Nephron progenitor cell (in vitro differentiated cells): Measurements from ENCODE around the gene CAPS.
A peak's percentile ranks its signal among the peaks of the same experiment; 100 is the strongest.

Source experiments
- DNase-seq: peaks from one replicate; pipeline ENCODE4 v3.0.0; 2021
- H3K27ac Mint-ChIP-seq: 2 replicates; pipeline ENCODE4 v1.8.0; 2021; ENCODE audit warnings: mild to moderate bottlenecking, moderate library complexity, mixed read lengths
- H3K27me3 Mint-ChIP-seq: 2 replicates; pipeline ENCODE4 v1.8.0; 2021; ENCODE audit warnings: mild to moderate bottlenecking, low read depth, mixed read lengths; ENCODE audit not compliant: poor library complexity
- H3K36me3 Mint-ChIP-seq: 2 replicates; pipeline ENCODE4 v1.8.0; 2021; ENCODE audit warnings: low read depth, mixed read lengths
- H3K4me1 Mint-ChIP-seq: 2 replicates; pipeline ENCODE4 v1.8.0; 2021; ENCODE audit warnings: mixed read lengths
- H3K4me3 Mint-ChIP-seq: 2 replicates; pipeline ENCODE4 v1.8.0; 2021; ENCODE audit warnings: mild to moderate bottlenecking, moderate library complexity, mixed read lengths
- H3K9me3 Mint-ChIP-seq: 2 replicates; pipeline ENCODE4 v1.8.0; 2021; ENCODE audit warnings: mild to moderate bottlenecking, moderate library complexity, mixed read lengths
- TF ChIP-seq, protein P1 (sequence below): fragments of 200-600 bp; sonication (generic); IDR thresholded peaks from 2 replicates; pipeline ENCODE4 v1.5.0; 2021; ENCODE audit warnings: antibody characterized with exemption

Gene CAPS

DNA sequence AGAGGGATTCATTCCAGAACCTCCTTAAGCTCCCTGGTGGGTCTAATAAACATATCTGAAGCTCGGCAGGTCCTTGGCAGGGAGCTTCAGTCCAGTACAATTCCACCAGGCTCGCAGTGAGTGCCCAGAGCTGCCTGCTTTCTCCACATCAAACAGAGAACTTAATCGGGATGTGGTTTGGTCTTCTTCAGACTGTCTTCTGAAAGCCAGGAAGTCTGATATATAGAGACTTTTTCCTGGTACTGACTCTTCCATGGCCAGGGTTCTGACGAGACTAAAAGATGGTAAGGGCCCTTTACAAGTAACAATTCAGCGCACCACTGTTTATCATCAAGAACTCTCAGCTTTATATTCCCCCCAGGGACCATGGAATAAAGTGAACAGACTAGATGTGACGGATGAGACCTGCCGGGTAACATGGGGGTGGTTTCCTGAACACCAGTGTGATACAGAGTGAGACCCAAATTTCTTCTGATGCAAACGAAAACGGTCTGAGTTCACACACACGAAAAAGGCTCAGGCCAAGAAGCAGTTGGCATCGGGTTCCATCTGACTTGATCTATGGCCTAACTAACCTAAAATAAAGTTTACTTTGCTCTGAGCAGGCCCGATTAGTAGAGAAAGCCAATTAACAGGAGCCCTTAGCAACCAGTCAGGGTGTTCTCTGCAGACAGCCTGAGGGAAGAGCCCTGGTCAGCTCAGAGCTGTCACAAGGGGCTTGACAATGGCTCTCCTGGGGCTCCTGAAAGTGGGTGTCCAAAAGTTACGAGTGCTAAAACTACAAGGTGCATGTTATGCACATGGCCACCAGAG is 34.9 kb downstream of the CAPS start:
- peaks cover 16% of the 10 kb centered on the region for H3K36me3 Mint-ChIP-seq
- H3K27me3 Mint-ChIP-seq: no peaks in the 10 kb centered on the region
- peak overlapping the region; percentile 54 for H3K4me3 Mint-ChIP-seq
- no peak for DNase-seq
- H3K4me1 Mint-ChIP-seq: peaks cover 96% of the 10 kb centered on the region
- TF ChIP-seq, protein P1, sequence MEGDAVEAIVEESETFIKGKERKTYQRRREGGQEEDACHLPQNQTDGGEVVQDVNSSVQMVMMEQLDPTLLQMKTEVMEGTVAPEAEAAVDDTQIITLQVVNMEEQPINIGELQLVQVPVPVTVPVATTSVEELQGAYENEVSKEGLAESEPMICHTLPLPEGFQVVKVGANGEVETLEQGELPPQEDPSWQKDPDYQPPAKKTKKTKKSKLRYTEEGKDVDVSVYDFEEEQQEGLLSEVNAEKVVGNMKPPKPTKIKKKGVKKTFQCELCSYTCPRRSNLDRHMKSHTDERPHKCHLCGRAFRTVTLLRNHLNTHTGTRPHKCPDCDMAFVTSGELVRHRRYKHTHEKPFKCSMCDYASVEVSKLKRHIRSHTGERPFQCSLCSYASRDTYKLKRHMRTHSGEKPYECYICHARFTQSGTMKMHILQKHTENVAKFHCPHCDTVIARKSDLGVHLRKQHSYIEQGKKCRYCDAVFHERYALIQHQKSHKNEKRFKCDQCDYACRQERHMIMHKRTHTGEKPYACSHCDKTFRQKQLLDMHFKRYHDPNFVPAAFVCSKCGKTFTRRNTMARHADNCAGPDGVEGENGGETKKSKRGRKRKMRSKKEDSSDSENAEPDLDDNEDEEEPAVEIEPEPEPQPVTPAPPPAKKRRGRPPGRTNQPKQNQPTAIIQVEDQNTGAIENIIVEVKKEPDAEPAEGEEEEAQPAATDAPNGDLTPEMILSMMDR: no peak
- no peaks in the 10 kb centered on the region for H3K9me3 Mint-ChIP-seq
- H3K27ac Mint-ChIP-seq: peak overlapping the region; percentile 99

DNA sequence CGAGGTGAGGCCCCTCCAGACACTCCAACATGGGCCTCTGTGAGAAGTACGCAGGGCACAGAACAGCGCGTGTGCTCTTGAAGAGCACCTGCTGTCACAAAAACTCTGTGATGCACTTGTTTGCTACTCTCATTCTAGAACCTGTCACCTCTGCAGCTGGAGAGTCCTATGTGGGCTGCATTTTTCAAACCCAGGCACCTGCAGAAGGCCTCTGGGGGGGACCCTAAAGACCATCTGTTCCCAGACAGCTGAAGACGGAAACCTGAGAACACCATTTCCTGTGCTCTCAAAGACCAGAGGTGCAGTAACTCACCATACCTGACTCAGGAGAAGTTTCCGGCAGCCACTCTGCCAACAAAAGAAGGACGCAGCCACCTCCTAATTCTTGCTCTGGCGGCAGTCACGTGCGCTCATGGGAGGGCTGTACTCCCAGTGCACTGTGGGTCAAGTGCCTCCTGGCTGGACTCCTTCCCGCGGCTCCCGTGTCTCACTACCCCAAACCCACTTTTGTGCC is 35.8 kb downstream of the CAPS start:
- H3K36me3 Mint-ChIP-seq: peaks cover 16% of the 10 kb centered on the region
- H3K4me3 Mint-ChIP-seq: peak overlapping the region; percentile 70
- no peak for DNase-seq
- peak overlapping the region; percentile 99 for H3K27ac Mint-ChIP-seq
- no peaks in the 10 kb centered on the region for H3K9me3 Mint-ChIP-seq
- TF ChIP-seq, protein P1: no peak
- peaks cover 96% of the 10 kb centered on the region for H3K4me1 Mint-ChIP-seq
- H3K27me3 Mint-ChIP-seq: no peaks in the 10 kb centered on the region

DNA sequence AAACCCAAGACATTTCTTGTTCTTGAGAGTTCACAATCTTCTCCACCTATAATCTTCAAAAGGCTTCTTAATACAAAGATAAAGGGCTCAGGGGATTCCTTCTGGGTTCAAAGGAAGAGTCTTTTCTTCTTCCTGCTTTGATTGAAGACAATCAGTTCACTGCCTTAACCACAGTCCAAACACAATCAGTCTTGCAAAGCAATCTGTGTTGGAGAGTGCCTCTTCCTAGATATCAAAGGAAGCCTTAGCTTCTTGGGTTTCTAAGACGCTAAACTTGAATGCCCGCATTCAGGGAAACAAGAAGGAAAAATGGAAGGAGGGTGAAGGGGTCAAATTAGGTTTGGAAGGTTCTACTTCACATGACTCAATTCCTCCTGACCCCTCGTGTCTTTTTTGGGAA is 36.7 kb downstream of the CAPS start:
- DNase-seq: no peak
- TF ChIP-seq, protein P1: no peak
- H3K4me3 Mint-ChIP-seq: peak overlapping the region; percentile 70
- H3K27me3 Mint-ChIP-seq: no peaks in the 10 kb centered on the region
- peak overlapping the region; percentile 99 for H3K27ac Mint-ChIP-seq
- H3K4me1 Mint-ChIP-seq: peaks cover 96% of the 10 kb centered on the region
- peaks cover 11% of the 10 kb centered on the region for H3K36me3 Mint-ChIP-seq
- no peaks in the 10 kb centered on the region for H3K9me3 Mint-ChIP-seq

DNA sequence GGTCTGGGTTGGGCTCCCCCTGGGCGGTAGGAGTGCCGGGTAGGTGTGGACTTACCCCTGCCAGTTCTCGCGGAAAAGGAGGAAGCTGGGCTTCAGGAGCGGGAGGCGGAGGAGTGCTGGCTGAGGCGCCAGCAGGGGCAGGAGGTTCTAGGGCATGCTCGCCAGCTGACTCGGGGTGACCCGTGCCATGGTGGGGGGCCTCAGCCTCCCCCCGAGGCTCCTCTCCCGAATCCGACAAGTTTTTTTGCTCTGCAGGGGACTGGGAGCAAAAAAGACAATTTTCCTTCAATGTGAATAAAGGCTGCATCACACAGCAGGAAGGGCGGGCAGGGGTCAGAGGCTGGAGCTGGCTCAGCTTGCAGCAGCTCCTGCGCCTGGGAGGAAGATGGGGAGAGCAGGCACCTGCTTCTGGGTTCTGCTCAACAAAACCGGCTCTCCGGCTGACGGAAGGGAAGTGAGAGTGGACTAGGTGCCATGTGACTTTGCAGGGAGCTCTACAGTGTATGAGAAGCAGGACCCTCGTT is 37.3 kb downstream of the CAPS start:
- TF ChIP-seq, protein P1: no peak
- no peak for DNase-seq
- Mint-ChIP-seq H3K9me3 (no peaks in the 10 kb centered on the region), H3K4me3 (peak overlapping the region; percentile 70), H3K27ac (peak overlapping the region; percentile 99), H3K36me3 (peaks cover 7% of the 10 kb centered on the region), H3K4me1 (peaks cover 96% of the 10 kb centered on the region), H3K27me3 (no peaks in the 10 kb centered on the region)

DNA sequence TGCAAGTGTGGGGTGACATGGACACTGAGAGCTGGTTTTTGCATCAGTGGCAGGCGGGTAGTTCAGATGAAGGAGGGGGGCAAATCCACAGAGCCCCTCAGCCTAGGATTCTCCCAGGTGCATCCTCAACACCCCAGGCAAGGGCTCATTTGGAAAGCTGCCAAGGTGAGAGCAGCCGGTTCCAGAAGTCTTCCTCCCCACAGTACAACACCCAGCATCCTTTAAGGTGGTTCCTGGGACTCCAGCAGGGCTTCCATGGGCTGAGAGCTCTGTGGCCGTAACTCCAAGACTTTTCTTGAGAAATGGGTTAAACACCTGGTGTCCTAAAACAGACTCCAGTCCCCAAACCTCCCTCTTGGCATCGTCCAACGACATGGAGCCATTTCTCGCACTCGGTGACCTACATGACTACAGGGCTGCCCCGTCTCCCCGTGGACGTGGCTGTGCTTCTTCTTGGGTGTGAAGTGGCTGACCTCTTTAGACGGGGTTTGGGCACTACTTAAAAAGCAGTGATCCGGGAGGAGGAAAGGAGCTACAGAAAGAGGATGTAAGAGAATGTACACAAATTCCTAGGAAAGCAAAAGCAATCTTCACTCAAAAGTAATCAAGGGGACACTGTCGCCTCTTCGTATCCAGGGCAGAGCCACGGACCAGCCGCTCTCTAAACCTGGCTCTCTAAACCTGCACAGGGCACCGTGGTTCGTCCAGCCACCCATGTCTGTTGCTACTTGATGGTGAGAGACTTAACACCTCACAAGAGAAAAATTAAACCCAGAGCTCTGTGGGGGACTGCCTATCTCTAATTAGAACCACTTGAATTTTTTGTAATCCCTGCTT is 38.4 kb downstream of the CAPS start:
- peak overlapping the region; percentile 93 for H3K27ac Mint-ChIP-seq
- TF ChIP-seq, protein P1: no peak
- no peaks in the 10 kb centered on the region for H3K27me3 Mint-ChIP-seq
- peaks cover 100% of the 10 kb centered on the region for H3K4me1 Mint-ChIP-seq
- H3K9me3 Mint-ChIP-seq: no peaks in the 10 kb centered on the region
- no peak for DNase-seq
- peaks cover 5% of the 10 kb centered on the region for H3K36me3 Mint-ChIP-seq
- H3K4me3 Mint-ChIP-seq: peak overlapping the region; percentile 24
